Thyroid gland (tissue), 4 donors: Measurements from ENCODE around the gene ADCK1.
"Not testable (repeated sequence)": the region's sequence is repeated elsewhere in the genome, so short reads cannot be mapped to it uniquely, and the experiment has no call there.

Source experiments
- CTCF ChIP-seq, 6 experiments: fragments of 200-600 bp in 3 of 6; fragments of 450-650 bp in 3 of 6; sonication (generic) in 3 of 6; IDR thresholded peaks; one replicate each; pipeline ENCODE4 v1.5.1; 2016 to 2019; ENCODE audit warnings: antibody characterized with exemption in 6 of 6, mild to moderate bottlenecking in 2 of 6, inconsistent platforms in 1 of 6, moderate library complexity in 1 of 6
- POLR2A ChIP-seq, 2 donors: fragments of 450-650 bp; IDR thresholded peaks; one replicate each; pipeline ENCODE4 v1.6.1; 2017; ENCODE audit warnings: antibody characterized with exemption in 2 of 2, mild to moderate bottlenecking in 2 of 2, moderate library complexity in 1 of 2

GRCh38 chr14:77799456-77799855 lies 453 bp upstream of the ADCK1 start:
- not testable (repeated sequence) for TF ChIP-seq CTCF, POLR2A (IDR thresholded peaks at IDR 0.05)
